Measurements from ENCODE around the gene LRRK2. TPM values are rescaled to one million over a fixed set of nuclear protein-coding genes. Genes with fewer than 3 reads are reported as not detected.

Gene LRRK2
- total RNA-seq, 1 donor from 2014 or later = 11.0 TPM

GRCh38 chr12:40192704-40193255 is 32.0 kb upstream of the LRRK2 start:
- Histone ChIP-seq H3K4me1 (ENCODE audit: control insufficient read depth in 3 of 3, insufficient read depth in 3 of 3, low read length in 3 of 3) (no peaks in the 10 kb centered on the region), H3K9me3 (ENCODE audit: control insufficient read depth in 3 of 3, low read length in 3 of 3) (no peaks in the 10 kb centered on the region)

DNA sequence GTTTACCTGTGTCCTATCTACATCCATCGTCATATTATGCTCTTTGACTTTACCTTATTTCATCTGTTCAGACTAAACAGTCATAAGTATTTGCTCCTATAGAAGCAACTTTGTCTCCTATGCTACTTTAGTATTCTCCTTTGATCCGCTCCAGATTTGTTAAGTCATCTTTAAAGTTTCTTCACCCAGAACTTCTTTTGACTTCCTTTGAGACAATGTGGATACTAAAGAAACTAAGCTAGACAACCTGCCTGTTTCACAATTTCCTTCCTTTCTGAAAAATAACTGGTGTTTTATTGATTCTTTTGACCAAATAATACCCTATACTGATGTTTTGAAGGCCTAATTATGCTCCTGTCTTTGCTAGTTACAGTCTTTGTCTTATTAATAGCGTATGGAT is 30.0 kb upstream of the LRRK2 start:
- Histone ChIP-seq H3K27ac (ENCODE audit: low read depth, low read length) (no peak overlapping the region), H3K9me3 (ENCODE audit: control insufficient read depth in 3 of 3, low read length in 3 of 3) (no peaks in the 10 kb centered on the region), H3K9ac (ENCODE audit: low read depth in 1 of 3, low read length in 3 of 3) (no peak overlapping the region), H3K36me3 (ENCODE audit: control insufficient read depth in 3 of 3, insufficient read depth in 3 of 3, low read length in 3 of 3) (no peaks in the 10 kb centered on the region), H3K27me3 (ENCODE audit: control insufficient read depth in 3 of 3, insufficient read depth in 3 of 3, low read length in 3 of 3) (no peaks in the 10 kb centered on the region), H3K4me3 (ENCODE audit: low read length in 3 of 3) (no peak overlapping the region), H3K4me1 (ENCODE audit: control insufficient read depth in 3 of 3, insufficient read depth in 3 of 3, low read length in 3 of 3) (no peaks in the 10 kb centered on the region)

More at GRCh38 chr12:40192704-40193255, 32.0 kb upstream of the LRRK2 start:
- Histone ChIP-seq H3K36me3 (ENCODE audit: control insufficient read depth in 3 of 3, insufficient read depth in 3 of 3, low read length in 3 of 3) (no peaks in the 10 kb centered on the region), H3K4me3 (ENCODE audit: low read length in 3 of 3) (no peak overlapping the region), H3K9ac (ENCODE audit: low read depth in 1 of 3, low read length in 3 of 3) (no peak overlapping the region), H3K27ac (ENCODE audit: low read depth, low read length) (no peak overlapping the region), H3K27me3 (ENCODE audit: control insufficient read depth in 3 of 3, insufficient read depth in 3 of 3, low read length in 3 of 3) (no peaks in the 10 kb centered on the region)

DNA sequence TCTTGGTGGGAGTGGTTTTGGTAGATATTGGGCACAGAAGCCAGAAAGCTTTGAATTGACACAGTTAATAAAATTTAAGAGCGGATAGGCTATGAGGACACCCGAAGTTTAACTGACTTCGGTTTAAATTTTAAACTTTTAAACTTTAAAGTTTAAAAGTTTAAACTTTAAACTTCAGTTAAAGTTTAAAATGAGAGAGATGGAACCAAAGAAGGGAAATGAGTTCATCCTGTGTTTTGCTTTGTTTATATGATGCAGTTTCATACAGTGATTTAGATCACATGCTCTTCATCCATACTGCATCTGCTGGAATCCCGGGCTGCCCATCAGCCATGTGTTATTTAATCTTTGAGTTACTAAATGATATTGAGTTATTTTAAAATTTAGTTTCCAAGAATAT is 27.2 kb upstream of the LRRK2 start:
- Histone ChIP-seq H3K4me3 (ENCODE audit: low read length in 3 of 3) (no peak overlapping the region), H3K36me3 (ENCODE audit: control insufficient read depth in 3 of 3, insufficient read depth in 3 of 3, low read length in 3 of 3) (no peaks in the 10 kb centered on the region), H3K9ac (ENCODE audit: low read depth in 1 of 3, low read length in 3 of 3) (no peak overlapping the region), H3K9me3 (ENCODE audit: control insufficient read depth in 3 of 3, low read length in 3 of 3) (no peaks in the 10 kb centered on the region), H3K27me3 (ENCODE audit: control insufficient read depth in 3 of 3, insufficient read depth in 3 of 3, low read length in 3 of 3) (no peaks in the 10 kb centered on the region), H3K27ac (ENCODE audit: low read depth, low read length) (no peak overlapping the region), H3K4me1 (ENCODE audit: control insufficient read depth in 3 of 3, insufficient read depth in 3 of 3, low read length in 3 of 3) (no peaks in the 10 kb centered on the region)

DNA sequence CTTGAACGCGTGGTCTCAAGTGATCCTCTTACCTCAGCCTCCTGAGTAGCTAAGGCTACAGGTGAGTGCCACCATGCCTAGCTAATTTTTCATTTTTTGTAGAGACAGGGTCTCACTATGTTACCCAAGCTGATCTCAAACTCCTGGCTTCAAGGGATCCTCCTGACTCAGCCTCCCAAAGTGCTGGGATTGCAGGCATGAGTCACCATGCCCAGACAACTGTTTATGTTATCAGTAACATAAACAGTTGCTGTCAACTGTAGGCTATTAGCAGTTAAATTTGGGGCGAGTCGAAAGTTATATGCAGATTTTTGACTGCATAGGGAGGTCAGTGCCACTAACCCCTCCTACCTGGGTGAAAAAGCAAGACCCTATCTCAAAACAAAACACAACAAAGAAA is 26.2 kb upstream of the LRRK2 start:
- Histone ChIP-seq H3K4me3 (ENCODE audit: low read length in 3 of 3) (no peak overlapping the region), H3K27me3 (ENCODE audit: control insufficient read depth in 3 of 3, insufficient read depth in 3 of 3, low read length in 3 of 3) (no peaks in the 10 kb centered on the region), H3K27ac (ENCODE audit: low read depth, low read length) (no peak overlapping the region), H3K4me1 (ENCODE audit: control insufficient read depth in 3 of 3, insufficient read depth in 3 of 3, low read length in 3 of 3) (no peaks in the 10 kb centered on the region), H3K9ac (ENCODE audit: low read depth in 1 of 3, low read length in 3 of 3) (no peak overlapping the region), H3K36me3 (ENCODE audit: control insufficient read depth in 3 of 3, insufficient read depth in 3 of 3, low read length in 3 of 3) (no peaks in the 10 kb centered on the region), H3K9me3 (ENCODE audit: control insufficient read depth in 3 of 3, low read length in 3 of 3) (no peaks in the 10 kb centered on the region)

DNA sequence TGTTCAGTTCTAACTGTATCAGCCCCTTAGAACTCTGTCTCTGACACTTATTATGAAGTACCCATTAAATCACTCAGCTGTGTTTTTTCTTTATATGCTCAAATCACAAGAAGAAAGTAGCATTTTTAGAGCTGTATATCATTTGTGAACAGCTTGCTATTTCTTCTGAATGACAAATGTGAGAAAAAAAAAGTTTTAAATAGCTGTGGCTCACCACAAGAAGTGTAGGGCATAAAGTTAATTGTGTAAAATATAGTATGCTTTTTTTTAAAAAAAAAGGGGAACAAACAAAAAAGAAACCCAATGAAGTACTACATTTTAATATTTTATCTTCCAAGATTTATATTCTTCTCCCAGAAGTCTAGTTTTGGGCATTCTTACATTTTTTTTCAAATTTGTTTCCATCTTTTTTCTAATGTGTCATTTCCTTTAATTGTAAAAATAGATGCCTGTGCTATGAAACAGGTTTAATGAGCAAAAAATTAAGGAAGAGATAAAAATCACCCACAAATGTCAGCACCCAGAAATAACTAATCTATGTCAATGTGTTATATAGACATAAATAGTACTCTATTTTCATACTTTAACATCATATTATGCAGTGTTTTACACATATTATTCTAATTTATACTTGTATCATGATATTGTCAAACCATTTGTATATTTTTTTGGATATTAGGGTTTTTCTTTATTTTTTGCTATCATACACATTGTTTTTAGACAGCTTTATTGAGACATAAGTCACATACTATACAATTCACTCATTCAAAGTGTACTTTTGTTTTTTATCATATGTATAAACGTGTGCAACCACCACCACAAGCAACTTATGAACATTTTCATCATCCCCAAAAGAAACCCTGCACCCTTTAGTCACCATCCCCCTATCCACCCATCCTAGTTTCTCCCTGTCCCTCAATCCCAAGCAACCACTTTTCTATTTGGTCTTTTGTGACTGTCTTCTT is 22.4 kb upstream of the LRRK2 start:
- Histone ChIP-seq H3K4me3 (ENCODE audit: low read length in 3 of 3) (no peak overlapping the region), H3K9ac (ENCODE audit: low read depth in 1 of 3, low read length in 3 of 3) (no peak overlapping the region), H3K27me3 (ENCODE audit: control insufficient read depth in 3 of 3, insufficient read depth in 3 of 3, low read length in 3 of 3) (no peaks in the 10 kb centered on the region), H3K9me3 (ENCODE audit: control insufficient read depth in 3 of 3, low read length in 3 of 3) (no peaks in the 10 kb centered on the region), H3K36me3 (ENCODE audit: control insufficient read depth in 3 of 3, insufficient read depth in 3 of 3, low read length in 3 of 3) (no peaks in the 10 kb centered on the region), H3K27ac (ENCODE audit: low read depth, low read length) (no peak overlapping the region), H3K4me1 (ENCODE audit: control insufficient read depth in 3 of 3, insufficient read depth in 3 of 3, low read length in 3 of 3) (no peaks in the 10 kb centered on the region)

GRCh38 chr12:40203060-40203430 is 21.8 kb upstream of the LRRK2 start:
- H3K9me3 ChIP-seq (ENCODE audit: control insufficient read depth in 3 of 3, low read length in 3 of 3) = no peaks in the 10 kb centered on the region
- no peaks in the 10 kb centered on the region for H3K4me1 ChIP-seq (ENCODE audit: control insufficient read depth in 3 of 3, insufficient read depth in 3 of 3, low read length in 3 of 3)
- H3K27ac ChIP-seq (ENCODE audit: low read depth, low read length) = no peak overlapping the region
- no peaks in the 10 kb centered on the region for H3K36me3 ChIP-seq (ENCODE audit: control insufficient read depth in 3 of 3, insufficient read depth in 3 of 3, low read length in 3 of 3)
- no peaks in the 10 kb centered on the region for H3K27me3 ChIP-seq (ENCODE audit: control insufficient read depth in 3 of 3, insufficient read depth in 3 of 3, low read length in 3 of 3)
- H3K4me3 ChIP-seq (ENCODE audit: low read length in 3 of 3) = no peak overlapping the region
- no peak overlapping the region for H3K9ac ChIP-seq (ENCODE audit: low read depth in 1 of 3, low read length in 3 of 3)

- Histone ChIP-seq H3K27me3 (ENCODE audit: control insufficient read depth in 3 of 3, insufficient read depth in 3 of 3, low read length in 3 of 3) (no peaks in the 10 kb centered on the region), H3K4me1 (ENCODE audit: control insufficient read depth in 3 of 3, insufficient read depth in 3 of 3, low read length in 3 of 3) (no peaks in the 10 kb centered on the region), H3K27ac (ENCODE audit: low read depth, low read length) (no peak overlapping the region), H3K36me3 (ENCODE audit: control insufficient read depth in 3 of 3, insufficient read depth in 3 of 3, low read length in 3 of 3) (no peaks in the 10 kb centered on the region), H3K4me3 (ENCODE audit: low read length in 3 of 3) (no peak overlapping the region), H3K9me3 (ENCODE audit: control insufficient read depth in 3 of 3, low read length in 3 of 3) (no peaks in the 10 kb centered on the region), H3K9ac (ENCODE audit: low read depth in 1 of 3, low read length in 3 of 3) (no peak overlapping the region)
These were observed 20.5 kb upstream of the LRRK2 start for GRCh38 chr12:40204337-40204736.

- H3K9ac ChIP-seq (ENCODE audit: low read depth in 1 of 3, low read length in 3 of 3) = no peak overlapping the region
- no peaks in the 10 kb centered on the region for H3K9me3 ChIP-seq (ENCODE audit: control insufficient read depth in 3 of 3, low read length in 3 of 3)
- no peaks in the 10 kb centered on the region for H3K4me1 ChIP-seq (ENCODE audit: control insufficient read depth in 3 of 3, insufficient read depth in 3 of 3, low read length in 3 of 3)
- no peak overlapping the region for H3K27ac ChIP-seq (ENCODE audit: low read depth, low read length)
- H3K4me3 ChIP-seq (ENCODE audit: low read length in 3 of 3) = no peak overlapping the region
- no peaks in the 10 kb centered on the region for H3K27me3 ChIP-seq (ENCODE audit: control insufficient read depth in 3 of 3, insufficient read depth in 3 of 3, low read length in 3 of 3)
- H3K36me3 ChIP-seq (ENCODE audit: control insufficient read depth in 3 of 3, insufficient read depth in 3 of 3, low read length in 3 of 3) = no peaks in the 10 kb centered on the region
These were observed 17.2 kb upstream of the LRRK2 start for GRCh38 chr12:40207551-40207950.

DNA sequence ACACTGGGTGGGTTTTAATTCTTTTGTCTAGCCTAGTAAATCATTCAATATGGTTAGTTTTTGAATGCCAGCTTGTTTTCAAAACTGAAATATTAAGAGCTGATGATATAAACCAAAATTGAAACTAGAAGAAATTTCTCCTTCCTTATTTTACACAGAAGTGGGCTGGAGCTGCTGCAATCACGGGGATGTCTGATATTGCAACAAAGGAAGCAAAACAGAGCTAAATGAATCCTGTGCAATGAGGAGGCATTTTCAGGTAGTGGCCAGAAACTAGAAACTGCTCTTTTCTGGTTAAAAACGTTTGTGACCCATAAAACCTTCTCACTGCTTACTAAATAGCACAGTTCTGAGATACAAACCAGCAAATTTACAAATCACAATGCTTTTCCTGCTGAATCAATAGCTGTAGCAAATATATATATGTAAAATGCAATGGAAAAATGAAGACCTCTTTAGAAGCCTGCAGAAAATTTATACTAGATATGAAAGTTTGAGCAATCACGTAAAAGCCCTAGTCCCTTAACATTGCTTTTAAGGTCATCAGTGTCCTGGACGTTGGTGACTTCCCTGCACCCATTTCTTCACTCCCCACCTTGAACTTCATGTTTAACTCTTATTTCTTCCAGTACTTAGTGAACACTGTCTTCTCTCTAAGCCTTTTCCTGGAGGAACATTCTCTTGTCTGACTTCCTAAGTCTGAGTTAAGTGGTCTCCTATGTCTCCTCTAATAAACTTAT is 15.9 kb upstream of the LRRK2 start:
- no peak overlapping the region for H3K4me3 ChIP-seq (ENCODE audit: low read length in 3 of 3)
- H3K9me3 ChIP-seq (ENCODE audit: control insufficient read depth in 3 of 3, low read length in 3 of 3) = peaks cover 0 to 3% (median 0%) of the 10 kb centered on the region in 3 donors
- no peak overlapping the region for H3K27ac ChIP-seq (ENCODE audit: low read depth, low read length)
- H3K4me1 ChIP-seq (ENCODE audit: control insufficient read depth in 3 of 3, insufficient read depth in 3 of 3, low read length in 3 of 3) = no peaks in the 10 kb centered on the region
- H3K27me3 ChIP-seq (ENCODE audit: control insufficient read depth in 3 of 3, insufficient read depth in 3 of 3, low read length in 3 of 3) = no peaks in the 10 kb centered on the region
- H3K9ac ChIP-seq (ENCODE audit: low read depth in 1 of 3, low read length in 3 of 3) = no peak overlapping the region
- no peaks in the 10 kb centered on the region for H3K36me3 ChIP-seq (ENCODE audit: control insufficient read depth in 3 of 3, insufficient read depth in 3 of 3, low read length in 3 of 3)

DNA sequence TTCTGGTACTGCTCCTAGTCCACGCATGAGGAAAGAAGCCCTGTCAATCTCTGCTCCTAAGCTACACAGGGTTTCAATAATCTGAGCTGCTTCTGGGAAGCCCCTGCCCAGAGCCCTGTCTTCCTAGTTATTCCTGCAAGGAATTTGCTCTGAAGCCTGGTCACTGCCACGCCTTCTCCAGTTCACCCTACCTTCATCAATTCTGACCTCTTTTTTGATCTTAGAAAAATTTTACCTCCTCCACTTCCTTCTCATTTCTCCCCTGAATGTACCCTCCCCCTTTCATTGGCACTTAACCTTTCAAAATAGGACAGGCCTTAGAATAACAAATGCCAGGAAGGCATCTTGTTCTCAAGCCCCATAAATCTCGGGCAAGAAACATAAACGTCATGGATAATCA is 14.9 kb upstream of the LRRK2 start:
- no peaks in the 10 kb centered on the region for H3K36me3 ChIP-seq (ENCODE audit: control insufficient read depth in 3 of 3, insufficient read depth in 3 of 3, low read length in 3 of 3)
- H3K27ac ChIP-seq (ENCODE audit: low read depth, low read length) = no peak overlapping the region
- no peak overlapping the region for H3K4me3 ChIP-seq (ENCODE audit: low read length in 3 of 3)
- H3K27me3 ChIP-seq (ENCODE audit: control insufficient read depth in 3 of 3, insufficient read depth in 3 of 3, low read length in 3 of 3) = no peaks in the 10 kb centered on the region
- H3K4me1 ChIP-seq (ENCODE audit: control insufficient read depth in 3 of 3, insufficient read depth in 3 of 3, low read length in 3 of 3) = no peaks in the 10 kb centered on the region
- no peak overlapping the region for H3K9ac ChIP-seq (ENCODE audit: low read depth in 1 of 3, low read length in 3 of 3)
- H3K9me3 ChIP-seq (ENCODE audit: control insufficient read depth in 3 of 3, low read length in 3 of 3) = peaks cover 0 to 3% (median 0%) of the 10 kb centered on the region in 3 donors

All from skeletal muscle tissue (tissue), 4 donors.